ENCODE results near the gene MDM4.
A peak's percentile ranks its signal among the peaks of the same experiment; 100 is the strongest.

Gene MDM4, protein sequence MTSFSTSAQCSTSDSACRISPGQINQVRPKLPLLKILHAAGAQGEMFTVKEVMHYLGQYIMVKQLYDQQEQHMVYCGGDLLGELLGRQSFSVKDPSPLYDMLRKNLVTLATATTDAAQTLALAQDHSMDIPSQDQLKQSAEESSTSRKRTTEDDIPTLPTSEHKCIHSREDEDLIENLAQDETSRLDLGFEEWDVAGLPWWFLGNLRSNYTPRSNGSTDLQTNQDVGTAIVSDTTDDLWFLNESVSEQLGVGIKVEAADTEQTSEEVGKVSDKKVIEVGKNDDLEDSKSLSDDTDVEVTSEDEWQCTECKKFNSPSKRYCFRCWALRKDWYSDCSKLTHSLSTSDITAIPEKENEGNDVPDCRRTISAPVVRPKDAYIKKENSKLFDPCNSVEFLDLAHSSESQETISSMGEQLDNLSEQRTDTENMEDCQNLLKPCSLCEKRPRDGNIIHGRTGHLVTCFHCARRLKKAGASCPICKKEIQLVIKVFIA

DNA sequence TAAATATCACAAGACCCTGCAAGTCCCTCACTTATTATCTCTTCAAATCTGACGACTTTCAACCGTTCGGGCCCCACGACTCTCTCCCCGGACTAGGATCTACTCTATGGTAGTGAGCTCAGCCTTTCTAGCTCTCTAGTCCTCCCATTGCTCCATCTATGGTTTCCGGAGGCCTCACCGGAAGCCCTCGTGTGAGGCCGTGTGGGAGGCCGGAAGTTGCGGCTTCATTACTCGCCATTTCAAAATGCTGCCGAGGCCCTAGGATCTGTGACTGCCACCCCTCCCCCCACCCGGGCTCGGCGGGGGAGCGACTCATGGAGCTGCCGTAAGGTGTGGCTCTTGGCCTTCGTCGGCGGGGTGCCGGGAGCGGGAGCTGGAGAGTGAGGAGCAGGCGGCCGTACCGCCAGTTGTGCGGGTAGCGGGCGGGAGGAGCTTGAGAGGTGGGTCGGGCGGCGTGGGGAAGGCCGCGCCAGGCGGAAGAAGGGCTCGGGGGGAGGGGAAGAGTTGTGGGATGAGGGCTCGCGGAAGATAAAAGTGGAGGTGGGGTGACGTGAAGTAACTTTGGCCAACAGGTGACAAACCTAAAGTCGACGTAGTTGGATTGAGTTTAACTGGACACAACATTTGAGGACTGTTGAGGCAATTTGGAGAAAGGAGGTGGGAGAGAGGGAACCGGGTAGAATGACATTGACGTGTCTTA, at the start of gene MDM4:
Gene MDM4, plus strand, starts transcription at position 227 of the 700 bp plus-strand sequence. CDS start 9,113 bp downstream, outside the sequence.
- H3K36me3 Mint-ChIP-seq (ENCODE audit: low read depth) = peaks cover 9% of the 10 kb centered on the region
- H3K27ac Mint-ChIP-seq = no peak within 1 kb of the TSS
- H3K9me3 Mint-ChIP-seq = no peaks in the 10 kb centered on the region
- H3K4me1 Mint-ChIP-seq (ENCODE audit: low read depth) = peaks cover 61% of the 10 kb centered on the region
- no peak within 1 kb of the TSS for H3K4me3 Mint-ChIP-seq
- peak; percentile 95 for DNase-seq
- H3K27me3 Mint-ChIP-seq = no peaks in the 10 kb centered on the region

DNA sequence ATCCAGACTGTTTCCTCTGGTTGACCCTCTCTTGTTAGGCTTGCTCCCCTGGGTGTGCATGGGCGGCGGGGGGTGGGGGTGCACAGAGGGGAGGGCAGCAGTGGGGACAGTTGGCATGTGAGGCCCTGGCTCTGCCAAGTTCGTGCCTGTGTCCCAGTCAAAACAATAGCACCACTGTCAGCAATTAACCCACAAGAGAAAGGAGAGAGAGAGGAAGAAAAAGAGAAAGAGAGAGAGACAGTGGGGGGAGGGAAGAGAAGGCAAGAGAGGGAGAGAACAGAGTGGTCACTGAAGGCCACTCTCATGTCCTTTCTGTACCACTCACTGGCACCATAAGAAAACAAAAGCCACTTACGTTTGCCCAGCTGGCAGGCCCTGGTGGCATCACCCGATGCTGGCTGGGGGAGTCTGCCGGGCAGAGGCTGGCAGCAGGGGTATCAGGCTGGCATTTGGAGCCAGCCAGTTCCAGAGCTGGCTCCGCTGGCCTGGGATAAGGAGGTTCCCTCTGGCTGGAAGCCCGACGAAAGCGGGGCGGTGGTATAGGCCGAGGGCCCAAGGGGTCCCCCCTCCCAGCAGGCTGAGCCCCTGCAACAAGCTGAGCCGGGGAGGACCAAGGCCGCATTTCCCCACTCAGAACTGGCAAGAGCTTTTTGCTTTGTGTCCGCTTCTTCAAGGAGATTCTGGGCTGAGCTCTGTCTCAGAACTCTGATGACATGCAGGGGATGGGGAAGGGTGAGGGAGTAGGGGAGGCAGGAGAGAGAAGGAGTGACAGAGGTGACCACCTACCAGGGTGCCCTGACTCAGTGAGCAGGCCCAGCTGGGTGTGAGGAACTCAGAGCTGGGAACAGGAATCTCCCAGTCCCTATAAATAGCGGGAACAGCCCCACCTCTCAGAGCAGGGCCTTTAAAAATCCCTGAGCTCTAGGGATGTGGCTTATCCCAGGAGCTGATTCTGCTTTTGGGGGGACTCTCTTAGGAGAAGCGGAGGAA, 49.5 kb upstream of the MDM4 start:
- peaks cover 43% of the 10 kb centered on the region for H3K36me3 Mint-ChIP-seq (ENCODE audit: low read depth)
- H3K4me1 Mint-ChIP-seq (ENCODE audit: low read depth) = peaks cover 48% of the 10 kb centered on the region
- peak overlapping the region; percentile 44 for H3K27ac Mint-ChIP-seq
- H3K9me3 Mint-ChIP-seq = no peaks in the 10 kb centered on the region
- DNase-seq = peak; percentile 25
- H3K27me3 Mint-ChIP-seq = no peaks in the 10 kb centered on the region
- H3K4me3 Mint-ChIP-seq = no peak overlapping the region

GRCh38 chr1:204468206-204468605, 48.0 kb upstream of the MDM4 start:
- no peak for DNase-seq
- Mint-ChIP-seq H3K9me3 (no peaks in the 10 kb centered on the region), H3K4me3 (no peak overlapping the region), H3K27me3 (no peaks in the 10 kb centered on the region), H3K4me1 (ENCODE audit: low read depth) (peaks cover 36% of the 10 kb centered on the region), H3K27ac (no peak overlapping the region), H3K36me3 (ENCODE audit: low read depth) (peaks cover 40% of the 10 kb centered on the region)

- Mint-ChIP-seq H3K36me3 (ENCODE audit: low read depth) (peaks cover 34% of the 10 kb centered on the region), H3K27me3 (no peaks in the 10 kb centered on the region), H3K4me1 (ENCODE audit: low read depth) (peaks cover 30% of the 10 kb centered on the region), H3K4me3 (no peak overlapping the region), H3K9me3 (no peaks in the 10 kb centered on the region), H3K27ac (no peak overlapping the region)
- DNase-seq = no peak
Measured at GRCh38 chr1:204468766-204469302, 47.4 kb upstream of the MDM4 start.

GRCh38 chr1:204469304-204469703, 46.9 kb upstream of the MDM4 start:
- Mint-ChIP-seq H3K4me1 (ENCODE audit: low read depth) (peaks cover 25% of the 10 kb centered on the region), H3K27me3 (no peaks in the 10 kb centered on the region), H3K9me3 (no peaks in the 10 kb centered on the region), H3K27ac (no peak overlapping the region), H3K4me3 (no peak overlapping the region), H3K36me3 (ENCODE audit: low read depth) (peaks cover 30% of the 10 kb centered on the region)
- peak; percentile 9 for DNase-seq

GRCh38 chr1:204471687-204472086, 44.5 kb upstream of the MDM4 start:
- Mint-ChIP-seq H3K36me3 (ENCODE audit: low read depth) (peaks cover 27% of the 10 kb centered on the region), H3K9me3 (no peaks in the 10 kb centered on the region), H3K4me1 (ENCODE audit: low read depth) (peaks cover 14% of the 10 kb centered on the region), H3K27ac (no peak overlapping the region), H3K4me3 (no peak overlapping the region), H3K27me3 (no peaks in the 10 kb centered on the region)
- no peak for DNase-seq

GRCh38 chr1:204472660-204473059, 43.5 kb upstream of the MDM4 start:
- no peaks in the 10 kb centered on the region for H3K9me3 Mint-ChIP-seq

DNA sequence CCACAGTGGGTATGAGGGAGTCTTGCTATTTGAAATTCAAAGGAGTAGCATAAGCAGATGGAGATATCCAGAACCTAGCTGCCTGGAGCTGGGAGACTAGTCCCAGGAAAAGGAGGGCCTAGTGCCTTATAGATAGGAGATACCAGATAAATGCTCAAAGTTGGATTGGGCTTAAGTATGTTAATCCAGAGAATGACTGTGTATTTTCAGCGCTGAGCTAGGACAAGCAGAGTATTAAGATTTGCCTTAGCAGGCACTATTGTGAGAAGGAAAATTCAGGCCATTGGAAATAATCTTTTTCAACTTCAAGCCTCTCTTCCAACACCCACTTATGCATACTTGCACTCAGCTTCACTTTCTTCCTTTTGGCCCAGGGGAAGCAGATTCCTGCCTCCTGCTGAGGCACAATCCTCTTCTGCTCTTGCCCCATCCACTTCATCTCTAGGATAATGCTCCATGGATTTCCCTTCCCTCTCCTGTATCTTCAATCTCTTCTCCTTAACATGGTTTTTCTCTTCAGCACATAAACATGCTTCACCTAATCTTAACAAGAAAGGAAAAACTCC, 42.7 kb upstream of the MDM4 start:
- Mint-ChIP-seq H3K9me3 (no peaks in the 10 kb centered on the region), H3K4me3 (no peak overlapping the region), H3K27me3 (no peaks in the 10 kb centered on the region), H3K27ac (no peak overlapping the region), H3K4me1 (ENCODE audit: low read depth) (peaks cover 24% of the 10 kb centered on the region), H3K36me3 (ENCODE audit: low read depth) (peaks cover 17% of the 10 kb centered on the region)
- DNase-seq = no peak

More at GRCh38 chr1:204472660-204473059, 43.5 kb upstream of the MDM4 start:
- no peak for DNase-seq
- peaks cover 20% of the 10 kb centered on the region for H3K4me1 Mint-ChIP-seq (ENCODE audit: low read depth)
- H3K27ac Mint-ChIP-seq = peak overlapping the region; percentile 60
- H3K27me3 Mint-ChIP-seq = no peaks in the 10 kb centered on the region
- H3K36me3 Mint-ChIP-seq (ENCODE audit: low read depth) = peaks cover 25% of the 10 kb centered on the region
- H3K4me3 Mint-ChIP-seq = no peak overlapping the region

GRCh38 chr1:204475656-204476432, 40.4 kb upstream of the MDM4 start:
- no peaks in the 10 kb centered on the region for H3K27me3 Mint-ChIP-seq
- H3K27ac Mint-ChIP-seq = no peak overlapping the region
- H3K4me1 Mint-ChIP-seq (ENCODE audit: low read depth) = peaks cover 46% of the 10 kb centered on the region
- no peak for DNase-seq
- H3K9me3 Mint-ChIP-seq = no peaks in the 10 kb centered on the region
- H3K36me3 Mint-ChIP-seq (ENCODE audit: low read depth) = peaks cover 2% of the 10 kb centered on the region
- H3K4me3 Mint-ChIP-seq = no peak overlapping the region

- no peak for DNase-seq
- H3K27ac Mint-ChIP-seq = no peak overlapping the region
- H3K27me3 Mint-ChIP-seq = no peaks in the 10 kb centered on the region
- no peaks in the 10 kb centered on the region for H3K9me3 Mint-ChIP-seq
- H3K36me3 Mint-ChIP-seq (ENCODE audit: low read depth) = peaks cover 2% of the 10 kb centered on the region
- H3K4me3 Mint-ChIP-seq = no peak overlapping the region
- H3K4me1 Mint-ChIP-seq (ENCODE audit: low read depth) = peaks cover 54% of the 10 kb centered on the region
Measured at GRCh38 chr1:204476563-204476962, 39.6 kb upstream of the MDM4 start.

DNA sequence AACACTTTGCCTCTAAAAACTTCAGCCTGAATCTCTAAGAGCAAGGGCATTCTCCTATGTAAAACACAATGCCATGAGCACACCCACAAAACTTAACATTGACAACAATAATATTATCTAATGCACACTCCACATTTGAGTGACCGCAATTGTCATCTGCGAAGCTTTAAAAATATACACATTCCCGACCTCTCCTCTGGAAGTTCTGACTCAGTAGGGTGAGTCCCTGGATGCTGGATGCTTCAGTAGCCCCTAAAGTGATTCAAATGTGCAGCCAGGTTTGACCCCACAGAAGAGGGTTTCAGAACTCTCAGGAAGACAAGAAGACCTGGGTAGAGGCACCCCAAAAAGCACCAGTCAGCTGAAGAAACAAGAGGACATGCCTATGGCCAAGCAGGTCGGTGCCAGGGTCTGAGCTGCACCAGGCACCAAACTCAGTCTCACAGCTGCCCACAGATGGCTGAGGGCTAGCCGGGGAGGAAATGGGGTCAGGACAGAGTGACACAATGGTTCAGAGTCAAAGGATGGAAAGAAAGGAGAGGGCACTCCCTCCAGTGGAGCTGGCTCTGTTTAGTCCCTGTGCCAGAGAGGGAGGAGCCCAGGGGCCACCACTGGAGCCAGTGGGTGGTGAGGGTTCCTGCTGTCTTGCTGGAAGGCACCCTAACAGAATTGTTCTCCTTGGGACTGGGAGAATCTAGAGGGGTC, 39.0 kb upstream of the MDM4 start:
- Mint-ChIP-seq H3K27ac (no peak overlapping the region), H3K36me3 (ENCODE audit: low read depth) (peaks cover 2% of the 10 kb centered on the region)

GRCh38 chr1:204478172-204478899, 37.9 kb upstream of the MDM4 start:
- H3K27ac Mint-ChIP-seq = no peak overlapping the region
- H3K4me1 Mint-ChIP-seq (ENCODE audit: low read depth) = peaks cover 59% of the 10 kb centered on the region
- no peaks in the 10 kb centered on the region for H3K9me3 Mint-ChIP-seq
- peaks cover 2% of the 10 kb centered on the region for H3K36me3 Mint-ChIP-seq (ENCODE audit: low read depth)
- no peak for DNase-seq
- H3K27me3 Mint-ChIP-seq = no peaks in the 10 kb centered on the region
- H3K4me3 Mint-ChIP-seq = no peak overlapping the region

More for the DNA sequence above, 39.0 kb upstream of the MDM4 start:
- Mint-ChIP-seq H3K4me3 (no peak overlapping the region), H3K27me3 (no peaks in the 10 kb centered on the region), H3K4me1 (ENCODE audit: low read depth) (peaks cover 58% of the 10 kb centered on the region), H3K9me3 (no peaks in the 10 kb centered on the region)
- DNase-seq = no peak
